GM12874 (cell line): ENCODE results near the gene NGEF.

Experiments
- CTCF ChIP-seq: IDR thresholded peaks from 2 replicates; pipeline ENCODE4 v1.5.1; 2011; ENCODE audit warnings: low read depth, mild to moderate bottlenecking, control low read depth, low read length, moderate library complexity; ENCODE audit not compliant: insufficient read depth

Gene NGEF

GRCh38 chr2:232940724-232941123 is 72.3 kb downstream of the NGEF start:
- TF ChIP-seq CTCF = no peak

DNA sequence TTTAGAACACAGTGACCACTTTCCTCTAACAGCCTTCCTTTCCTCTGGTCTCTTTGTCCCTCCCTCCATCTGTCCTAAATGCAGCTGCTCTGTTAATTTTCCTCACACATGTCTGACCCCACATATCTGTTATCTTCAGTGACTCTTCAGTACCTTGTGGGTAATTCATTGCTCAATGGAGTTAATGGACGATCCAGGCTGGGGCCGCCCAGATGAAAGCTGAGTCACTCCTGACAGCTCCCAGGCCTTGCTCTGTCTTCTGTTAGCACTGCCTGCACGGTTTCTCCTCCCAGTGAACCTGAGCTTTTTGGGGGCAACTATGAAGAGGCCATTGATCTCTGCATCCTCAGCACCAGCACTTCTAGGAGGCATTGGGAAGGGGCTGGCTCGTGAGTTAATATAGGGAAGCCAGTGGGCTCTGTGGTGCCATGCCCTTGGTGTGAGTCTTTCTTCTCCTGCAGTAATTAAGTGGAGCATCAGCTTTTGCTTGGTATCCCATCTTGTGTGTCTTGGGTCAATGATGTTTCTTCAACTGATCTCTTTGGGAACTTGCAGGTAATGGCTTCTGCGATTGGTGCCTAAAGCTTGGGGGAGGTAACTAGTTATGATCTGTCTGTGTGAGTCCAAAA is 75.7 kb downstream of the NGEF start:
- no peak for TF ChIP-seq CTCF

DNA sequence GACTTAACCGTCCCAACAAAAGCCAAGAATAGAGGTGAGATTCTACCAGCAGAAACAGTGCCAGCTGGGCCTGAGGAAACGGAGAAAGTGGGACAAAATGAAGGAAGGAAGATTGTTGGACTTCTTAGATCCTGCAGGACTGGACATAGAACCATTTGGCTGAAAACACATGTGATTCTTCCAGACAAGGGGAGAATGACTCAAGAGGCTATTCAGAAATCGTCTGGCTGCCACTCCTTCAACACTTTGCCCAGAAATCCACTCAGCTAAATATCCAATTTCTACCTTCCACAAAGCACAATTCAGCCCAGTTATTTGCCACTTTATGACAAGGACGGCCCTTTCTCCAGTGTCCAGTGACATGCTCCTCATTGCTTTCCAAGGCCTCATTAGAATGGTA is 81.4 kb downstream of the NGEF start:
- no peak for TF ChIP-seq CTCF

- no peak for TF ChIP-seq CTCF
Measured at GRCh38 chr2:232930059-232930400, 83.0 kb downstream of the NGEF start.

- no peak for TF ChIP-seq CTCF
Measured at GRCh38 chr2:232929303-232930058, 83.6 kb downstream of the NGEF start.

DNA sequence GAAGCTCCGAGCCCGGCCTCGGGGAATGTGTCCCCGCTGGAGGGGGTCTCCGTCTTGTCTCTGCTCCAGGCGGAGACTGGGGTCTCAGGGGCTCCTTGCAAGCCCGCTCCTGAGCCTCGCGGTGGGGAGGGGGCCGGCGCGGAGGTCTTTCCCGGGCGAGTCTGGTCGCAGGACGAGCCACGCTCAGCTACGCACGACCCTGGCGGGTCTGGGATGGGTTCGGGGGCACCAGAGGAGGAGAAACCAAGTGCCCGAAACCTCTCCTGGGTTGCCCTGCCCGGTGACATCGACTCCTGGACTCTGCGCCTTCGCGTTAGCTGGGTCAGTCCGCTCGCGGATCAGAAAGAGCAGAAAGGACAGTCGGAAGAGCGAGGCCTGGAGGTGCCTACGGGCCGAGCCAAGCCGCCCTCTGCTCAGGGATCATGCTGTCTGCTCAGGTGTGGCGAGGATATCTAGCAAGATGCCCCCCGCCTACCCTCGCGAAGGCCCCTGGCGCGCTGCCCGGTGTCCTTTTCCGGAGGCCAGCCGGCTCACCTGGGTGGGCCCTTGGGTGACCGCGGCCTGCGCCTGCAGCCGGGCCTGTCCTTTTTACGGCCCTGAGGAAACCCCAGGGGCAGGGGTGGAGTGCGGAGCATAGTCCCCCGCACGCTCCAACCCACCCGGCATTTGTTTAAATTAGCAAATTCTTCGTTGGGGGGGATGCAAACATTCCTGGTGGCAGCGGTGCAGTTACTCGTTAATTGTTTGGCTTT is 84.3 kb downstream of the NGEF start:
- TF ChIP-seq CTCF = no peak

- TF ChIP-seq CTCF = no peak
Measured at GRCh38 chr2:232927793-232928550, 85.1 kb downstream of the NGEF start.
